Upper lobe of left lung (tissue), 6 donors: ENCODE data around the gene DDX24. TPM values are rescaled to one million over a fixed set of nuclear protein-coding genes. Genes with fewer than 3 reads are reported as not detected.
A peak's percentile ranks its signal among the peaks of the same experiment; 100 is the strongest.

ENCODE experiments used
- ATAC-seq, 2 donors: fragments of 200-7000 bp; cut with Tn5 transposase; one replicate each; pipeline ENCODE4 v1.9.1; 2022; ENCODE audit warnings: mild to moderate bottlenecking in 2 of 2, moderate library complexity in 2 of 2; ENCODE audit not compliant: low FRiP score in 2 of 2
- DNase-seq, 2 donors: peaks; one replicate each; pipeline ENCODE4 v3.0.0-alpha.2; 2019 to 2020
- H3K27ac ChIP-seq, 4 donors: fragments of 200-600 bp; sonication (generic); one replicate each; pipeline ENCODE4 v1.5.1; 2016 to 2019
- H3K27me3 ChIP-seq, 4 donors: fragments of 200-600 bp; sonication (generic); one replicate each; pipeline ENCODE4 v1.5.1; 2017 to 2019
- H3K36me3 ChIP-seq, 4 donors: fragments of 200-600 bp; sonication (generic); one replicate each; pipeline ENCODE4 v1.5.1; 2016 to 2019
- H3K4me1 ChIP-seq, 4 donors: fragments of 200-600 bp; sonication (generic); one replicate each; pipeline ENCODE4 v1.5.1; 2018 to 2019
- H3K4me3 ChIP-seq, 4 donors: fragments of 200-600 bp; sonication (generic); one replicate each; pipeline ENCODE4 v1.5.1; 2017 to 2019; ENCODE audit warnings: mild to moderate bottlenecking in 2 of 4, moderate library complexity in 1 of 4
- H3K9me3 ChIP-seq, 4 donors: fragments of 200-600 bp; sonication (generic); one replicate each; pipeline ENCODE4 v1.5.1; 2018 to 2019
- EP300 ChIP-seq, 4 donors: sonication (generic); formaldehyde crosslinking; IDR thresholded peaks; one replicate each; pipeline ENCODE4 v1.5.1; 2017; ENCODE audit warnings: antibody characterized with exemption in 4 of 4, control low read depth in 2 of 4
- POLR2A ChIP-seq, 4 donors: fragments of 450-650 bp; IDR thresholded peaks; one replicate each; pipeline ENCODE4 v1.5.1; 2016 to 2017; ENCODE audit warnings: antibody characterized with exemption in 4 of 4, mild to moderate bottlenecking in 2 of 4
- POLR2AphosphoS5 ChIP-seq, 2 donors: sonication (generic); formaldehyde crosslinking; IDR thresholded peaks; one replicate each; pipeline ENCODE4 v1.5.1; 2017; ENCODE audit warnings: antibody characterized with exemption in 2 of 2
- WGBS, 2 donors: methylation state at CpG; one replicate each; pipeline ENCODE4 v1.1.5; 2017 to 2018; 5-methylcytosine and 5-hydroxymethylcytosine counted together
- total RNA-seq, 6 donors: library from RNA; depleted of rRNA in 4 of 6; stranded (reverse); fragments of >200 nt in 4 of 6; gene quantifications; one replicate each; pipeline versions ENCODE4 v1.1.0 to v1.2.1, GENCODE V29; 2016 to 2021
- TF ChIP-seq, protein P1 (sequence below), 6 experiments: fragments of 450-650 bp in 4 of 6; fragments of 200-600 bp in 2 of 6; sonication (generic) in 2 of 6; IDR thresholded peaks; one replicate each; pipeline ENCODE4 v1.5.1; 2016 to 2019; ENCODE audit warnings: antibody characterized with exemption in 6 of 6
- donor health status: DM: no; HTN: no; CAD: no; lungs with moderate emphysema.
- donor health status: DM: no; HTN: yes; CAD: no; lungs with severe emphysema.

The DDX24 gene
- total RNA-seq, 6 donors from 2014 or later = 124 to 189 (median 154) TPM

DNA sequence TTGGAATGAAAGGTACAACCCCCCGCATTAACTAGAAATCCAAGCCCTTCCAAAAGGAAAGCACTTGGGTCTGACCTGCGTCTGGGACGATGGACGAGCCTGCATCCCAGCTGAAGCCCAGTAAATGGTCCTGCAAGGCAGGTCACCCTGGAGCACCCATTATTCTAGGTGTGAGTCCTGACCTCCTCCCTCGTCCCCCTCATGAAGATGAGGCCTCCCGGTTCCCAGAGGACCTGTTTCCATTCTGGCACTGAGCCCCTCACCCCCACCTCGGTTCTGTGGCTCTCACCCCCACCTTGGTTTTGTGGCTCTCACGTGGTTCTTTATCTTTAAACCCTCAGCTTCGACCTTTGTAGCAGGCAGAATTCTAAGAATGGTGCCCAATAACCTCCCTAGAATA, 36.9 kb upstream of the DDX24 start:
- ATAC-seq = no peak
- DNase-seq = peak in 1 of 2 donors; percentile 6
- TF ChIP-seq POLR2A (IDR thresholded peaks at IDR 0.05) (no peak), POLR2AphosphoS5 (IDR thresholded peaks at IDR 0.05) (no peak), EP300 (IDR thresholded peaks at IDR 0.05) (no peak)
- TF ChIP-seq, protein P1, sequence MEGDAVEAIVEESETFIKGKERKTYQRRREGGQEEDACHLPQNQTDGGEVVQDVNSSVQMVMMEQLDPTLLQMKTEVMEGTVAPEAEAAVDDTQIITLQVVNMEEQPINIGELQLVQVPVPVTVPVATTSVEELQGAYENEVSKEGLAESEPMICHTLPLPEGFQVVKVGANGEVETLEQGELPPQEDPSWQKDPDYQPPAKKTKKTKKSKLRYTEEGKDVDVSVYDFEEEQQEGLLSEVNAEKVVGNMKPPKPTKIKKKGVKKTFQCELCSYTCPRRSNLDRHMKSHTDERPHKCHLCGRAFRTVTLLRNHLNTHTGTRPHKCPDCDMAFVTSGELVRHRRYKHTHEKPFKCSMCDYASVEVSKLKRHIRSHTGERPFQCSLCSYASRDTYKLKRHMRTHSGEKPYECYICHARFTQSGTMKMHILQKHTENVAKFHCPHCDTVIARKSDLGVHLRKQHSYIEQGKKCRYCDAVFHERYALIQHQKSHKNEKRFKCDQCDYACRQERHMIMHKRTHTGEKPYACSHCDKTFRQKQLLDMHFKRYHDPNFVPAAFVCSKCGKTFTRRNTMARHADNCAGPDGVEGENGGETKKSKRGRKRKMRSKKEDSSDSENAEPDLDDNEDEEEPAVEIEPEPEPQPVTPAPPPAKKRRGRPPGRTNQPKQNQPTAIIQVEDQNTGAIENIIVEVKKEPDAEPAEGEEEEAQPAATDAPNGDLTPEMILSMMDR (IDR thresholded peaks at IDR 0.05) = no peak

DNA sequence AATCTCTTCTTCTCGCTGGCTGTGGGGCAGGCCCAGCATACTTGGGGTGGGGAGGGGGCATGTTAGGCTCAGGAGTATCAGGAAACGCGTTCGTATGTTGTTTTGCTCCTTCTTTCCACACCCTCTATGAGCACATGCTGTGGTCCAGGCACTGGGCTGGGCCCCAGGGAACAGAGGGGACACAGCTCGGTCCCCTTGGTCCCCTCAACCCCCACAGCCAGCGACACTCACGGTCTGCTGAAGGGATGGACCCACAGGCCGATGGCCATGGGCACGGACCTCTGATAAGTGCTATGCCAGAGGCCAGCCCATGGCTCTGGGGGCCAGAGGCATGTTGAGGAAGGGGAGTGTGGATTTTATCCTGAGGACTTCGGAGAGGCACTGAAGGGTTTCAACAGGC, 35.7 kb upstream of the DDX24 start:
- Histone ChIP-seq H3K9me3 (peaks cover 0 to 6% (median 4%) of the 10 kb centered on the region in 4 donors), H3K27ac (peak overlapping the region in 2 of 4 donors; percentile 57 to 90), H3K4me1 (peaks cover 13 to 26% (median 20%) of the 10 kb centered on the region in 4 donors), H3K36me3 (peaks cover 0 to 11% (median 4%) of the 10 kb centered on the region in 4 donors), H3K4me3 (no peak overlapping the region), H3K27me3 (no peaks in the 10 kb centered on the region)
- peak in 1 of 2 donors; percentile 25 for DNase-seq
- WGBS, 2 donors = 90 to 91% methylated on average over 6 to 10 of the region's 10 CpGs
- TF ChIP-seq, protein P1 (IDR thresholded peaks at IDR 0.05) = no peak
- TF ChIP-seq POLR2A (IDR thresholded peaks at IDR 0.05) (no peak), POLR2AphosphoS5 (IDR thresholded peaks at IDR 0.05) (no peak), EP300 (IDR thresholded peaks at IDR 0.05) (no peak)
- ATAC-seq = no peak

More for the DNA sequence above, 36.9 kb upstream of the DDX24 start:
- H3K36me3 ChIP-seq = peaks cover 0 to 11% (median 4%) of the 10 kb centered on the region in 4 donors
- no peak overlapping the region for H3K4me3 ChIP-seq
- H3K27me3 ChIP-seq = no peaks in the 10 kb centered on the region
- 84 to 85% methylated on average over 9 of the region's 9 CpGs for WGBS, 2 donors
- no peak overlapping the region for H3K27ac ChIP-seq
- peaks cover 13 to 26% (median 20%) of the 10 kb centered on the region in 4 donors for H3K4me1 ChIP-seq
- peaks cover 0 to 6% (median 4%) of the 10 kb centered on the region in 4 donors for H3K9me3 ChIP-seq

- DNase-seq = peak in 1 of 2 donors; percentile 56
- Histone ChIP-seq H3K4me1 (peaks cover 15 to 26% (median 17%) of the 10 kb centered on the region in 4 donors), H3K36me3 (peaks cover 0 to 11% (median 4%) of the 10 kb centered on the region in 4 donors), H3K27me3 (no peaks in the 10 kb centered on the region), H3K9me3 (peaks cover 0 to 6% (median 4%) of the 10 kb centered on the region in 4 donors), H3K27ac (peak overlapping the region; percentile 85 to 93 (median 88)), H3K4me3 (peak overlapping the region in 1 of 4 donors; percentile 58)
- WGBS, 2 donors = 91 to 95% methylated on average over 5 to 15 of the region's 15 CpGs
- TF ChIP-seq EP300 (IDR thresholded peaks at IDR 0.05) = no peak
- no peak for TF ChIP-seq POLR2A (IDR thresholded peaks at IDR 0.05)
- ATAC-seq = no peak
Observed at GRCh38 chr14:94115631-94116030, 34.6 kb upstream of the DDX24 start.

GRCh38 chr14:94115058-94115591, 34.1 kb upstream of the DDX24 start:
- peak overlapping the region in 2 of 4 donors; percentile 28 to 58 for H3K4me3 ChIP-seq
- peaks cover 16 to 26% (median 18%) of the 10 kb centered on the region in 4 donors for H3K4me1 ChIP-seq
- peaks cover 0 to 11% (median 4%) of the 10 kb centered on the region in 4 donors for H3K36me3 ChIP-seq
- H3K27me3 ChIP-seq = no peaks in the 10 kb centered on the region
- TF ChIP-seq, protein P1 (IDR thresholded peaks at IDR 0.05) = no peak
- peak in 1 of 4 donors; percentile 17 for TF ChIP-seq EP300 (IDR thresholded peaks at IDR 0.05)
- peak in 1 of 4 donors; percentile 22 for TF ChIP-seq POLR2A (IDR thresholded peaks at IDR 0.05)
- peak in 1 of 2 donors; percentile 71 for TF ChIP-seq POLR2AphosphoS5 (IDR thresholded peaks at IDR 0.05)
- 0 to 25% methylated on average over 2 to 4 of the region's 4 CpGs for WGBS, 2 donors
- peak; percentile 25 to 52 for DNase-seq
- peak in 1 of 2 donors; percentile 36 for ATAC-seq
- H3K9me3 ChIP-seq = peaks cover 0 to 6% (median 4%) of the 10 kb centered on the region in 4 donors
- peak overlapping the region; percentile 85 to 93 (median 88) for H3K27ac ChIP-seq

- peaks cover 0 to 5% (median 2%) of the 10 kb centered on the region in 4 donors for H3K9me3 ChIP-seq
- peak overlapping the region in 2 of 4 donors; percentile 28 to 58 for H3K4me3 ChIP-seq
- H3K27ac ChIP-seq = peak overlapping the region; percentile 85 to 93 (median 88)
- TF ChIP-seq POLR2AphosphoS5 (IDR thresholded peaks at IDR 0.05) (no peak), POLR2A (IDR thresholded peaks at IDR 0.05) (no peak)
- TF ChIP-seq, protein P1 (IDR thresholded peaks at IDR 0.05) = no peak
- H3K36me3 ChIP-seq = peaks cover 0 to 11% (median 4%) of the 10 kb centered on the region in 4 donors
- no peak for DNase-seq
- H3K4me1 ChIP-seq = peaks cover 21 to 31% (median 22%) of the 10 kb centered on the region in 4 donors
- ATAC-seq = no peak
- H3K27me3 ChIP-seq = no peaks in the 10 kb centered on the region
- 62 to 72% methylated on average over 5 of the region's 5 CpGs for WGBS, 2 donors
Observed at GRCh38 chr14:94114589-94115057, 33.6 kb upstream of the DDX24 start.
